Thymus (tissue), 11 donors: ENCODE results near the gene UGCG. TPM values are rescaled to one million over a fixed set of nuclear protein-coding genes. Genes with fewer than 3 reads are reported as not detected.
"Not testable (repeated sequence)": the region's sequence is repeated elsewhere in the genome, so short reads cannot be mapped to it uniquely, and the experiment has no call there.

Experiments
- DNase-seq, 9 donors: peaks; one replicate each; pipeline ENCODE4 v3.0.0-alpha.2; 2013; ENCODE audit warnings: low spot score in 9 of 9, low read depth in 6 of 9, missing footprints in 1 of 9
- H3K27ac ChIP-seq, 2 donors: one replicate each; pipeline ENCODE4 v1.5.1; 2013; ENCODE audit warnings: control low read depth in 1 of 2, low read depth in 1 of 2, low read length in 1 of 2, mild to moderate bottlenecking in 1 of 2, moderate library complexity in 1 of 2
- H3K27me3 ChIP-seq, 2 donors: one replicate each; pipeline ENCODE4 v1.5.1; 2013; ENCODE audit warnings: low read length in 1 of 2; ENCODE audit not compliant: control insufficient read depth in 2 of 2, insufficient read depth in 1 of 2
- H3K36me3 ChIP-seq, 2 donors: one replicate each; pipeline ENCODE4 v1.5.1; 2013; ENCODE audit warnings: low read length in 1 of 2, mild to moderate bottlenecking in 1 of 2, moderate library complexity in 1 of 2; ENCODE audit not compliant: control insufficient read depth in 2 of 2, insufficient read depth in 2 of 2
- H3K4me1 ChIP-seq, 2 donors: one replicate each; pipeline ENCODE4 v1.5.1; 2013; ENCODE audit warnings: low read length in 2 of 2; ENCODE audit not compliant: control insufficient read depth in 2 of 2, insufficient read depth in 2 of 2
- H3K4me3 ChIP-seq, 2 donors: one replicate each; pipeline ENCODE4 v1.5.1; 2013; ENCODE audit warnings: low read length in 2 of 2, control low read depth in 1 of 2, mild to moderate bottlenecking in 1 of 2
- H3K9me3 ChIP-seq, 2 donors: one replicate each; pipeline ENCODE4 v1.5.1; 2013; ENCODE audit warnings: low read length in 1 of 2, mild to moderate bottlenecking in 1 of 2; ENCODE audit not compliant: control insufficient read depth in 2 of 2, insufficient read depth in 1 of 2
- WGBS: extraction: QIAGEN DNeasy Blood & Tissue Kit; methylation state at CpG from one replicate; pipeline ENCODE4 v1.1.7; 2013; 5-methylcytosine and 5-hydroxymethylcytosine counted together
- polyA plus RNA-seq: library from polyadenylated mRNA; stranded (reverse); fragments of 200-250 nt; gene quantifications from one replicate; pipeline ENCODE4 v1.2.3, GENCODE V29; 2013
- total RNA-seq: library from RNA; stranded (reverse); fragments of 120-200 nt; gene quantifications from one replicate; pipeline ENCODE4 v1.2.4, GENCODE V29; 2013
- donor health status: healthy.

The UGCG gene
- total and polyA plus RNA-seq, 2 donors = 32.9 to 37.1 TPM

DNA sequence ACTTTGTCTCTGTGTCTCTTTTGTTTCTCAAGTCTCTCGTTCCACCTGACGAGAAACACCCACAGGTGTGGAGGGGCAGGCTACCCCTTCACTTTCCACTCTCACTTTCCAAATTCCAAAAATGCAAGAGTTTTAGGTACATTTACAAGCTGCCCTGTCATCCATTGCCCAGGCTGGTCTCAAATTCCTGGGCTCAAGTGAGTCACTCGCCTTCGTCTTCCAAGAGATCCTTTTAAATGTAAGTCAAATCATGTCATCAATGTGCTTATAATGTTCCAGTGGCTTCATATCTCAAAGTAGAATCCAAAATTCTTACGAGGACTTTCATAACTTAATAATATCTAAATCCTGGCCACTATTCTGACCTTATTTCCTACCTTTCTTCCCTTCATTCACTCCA lies 20.4 kb upstream of the UGCG start:
- H3K27ac ChIP-seq = no peak overlapping the region
- WGBS = 96% methylated on average over 5 of the region's 5 CpGs
- no peaks in the 10 kb centered on the region for H3K36me3 ChIP-seq

DNA sequence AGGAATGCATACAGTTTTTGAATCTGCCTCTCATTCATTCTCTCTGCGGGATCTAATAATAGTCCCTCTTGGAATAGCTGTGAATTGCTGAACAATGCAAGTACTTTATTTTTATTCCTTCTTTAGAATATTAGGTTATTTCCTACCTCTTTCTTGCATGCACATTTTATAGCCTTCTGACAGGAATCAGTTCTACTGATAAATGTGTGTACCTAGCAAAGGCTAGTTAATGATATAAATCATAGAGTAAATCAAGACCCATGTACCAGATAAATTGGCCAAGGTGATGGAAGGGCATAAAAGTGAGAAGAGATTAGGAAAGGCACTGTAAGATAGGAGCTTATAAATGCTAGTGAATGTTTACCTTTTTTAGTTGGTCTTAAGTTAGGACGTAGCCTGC lies 19.2 kb upstream of the UGCG start:
- H3K36me3 ChIP-seq = no peaks in the 10 kb centered on the region
- H3K9me3 ChIP-seq = no peaks in the 10 kb centered on the region
- no peak overlapping the region for H3K4me3 ChIP-seq
- 96% methylated on average over 2 of the region's 2 CpGs for WGBS
- H3K27ac ChIP-seq = no peak overlapping the region
- no peaks in the 10 kb centered on the region for H3K4me1 ChIP-seq
- DNase-seq = no peak
- H3K27me3 ChIP-seq = no peaks in the 10 kb centered on the region

More for the DNA sequence above, 20.4 kb upstream of the UGCG start:
- H3K9me3 ChIP-seq = no peaks in the 10 kb centered on the region
- H3K4me3 ChIP-seq = no peak overlapping the region
- H3K27me3 ChIP-seq = no peaks in the 10 kb centered on the region
- no peaks in the 10 kb centered on the region for H3K4me1 ChIP-seq
- DNase-seq = no peak

DNA sequence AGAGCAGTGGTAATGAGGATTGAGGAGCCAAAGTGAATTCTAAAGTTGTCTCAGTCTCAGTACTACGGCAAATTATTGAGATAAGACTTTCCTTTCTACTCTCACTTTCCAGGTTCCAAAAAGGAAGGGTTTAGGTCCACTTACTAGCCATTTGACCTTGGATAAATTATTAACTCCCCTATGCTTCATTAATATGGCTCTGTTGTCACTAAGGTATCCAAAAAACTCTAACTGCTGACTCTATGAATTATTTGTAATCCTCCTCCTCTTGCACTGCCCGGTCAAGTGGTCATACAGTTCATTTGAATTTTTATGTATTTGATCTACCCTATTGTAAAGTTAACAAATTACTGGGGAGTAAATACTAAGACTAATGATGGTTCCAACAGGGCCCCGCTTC lies 17.7 kb upstream of the UGCG start:
- Histone ChIP-seq H3K36me3 (no peaks in the 10 kb centered on the region), H3K4me3 (no peak overlapping the region), H3K27ac (no peak overlapping the region), H3K9me3 (no peaks in the 10 kb centered on the region), H3K27me3 (no peaks in the 10 kb centered on the region), H3K4me1 (no peaks in the 10 kb centered on the region)
- WGBS = 99% methylated on average over 3 of the region's 3 CpGs
- no peak for DNase-seq

DNA sequence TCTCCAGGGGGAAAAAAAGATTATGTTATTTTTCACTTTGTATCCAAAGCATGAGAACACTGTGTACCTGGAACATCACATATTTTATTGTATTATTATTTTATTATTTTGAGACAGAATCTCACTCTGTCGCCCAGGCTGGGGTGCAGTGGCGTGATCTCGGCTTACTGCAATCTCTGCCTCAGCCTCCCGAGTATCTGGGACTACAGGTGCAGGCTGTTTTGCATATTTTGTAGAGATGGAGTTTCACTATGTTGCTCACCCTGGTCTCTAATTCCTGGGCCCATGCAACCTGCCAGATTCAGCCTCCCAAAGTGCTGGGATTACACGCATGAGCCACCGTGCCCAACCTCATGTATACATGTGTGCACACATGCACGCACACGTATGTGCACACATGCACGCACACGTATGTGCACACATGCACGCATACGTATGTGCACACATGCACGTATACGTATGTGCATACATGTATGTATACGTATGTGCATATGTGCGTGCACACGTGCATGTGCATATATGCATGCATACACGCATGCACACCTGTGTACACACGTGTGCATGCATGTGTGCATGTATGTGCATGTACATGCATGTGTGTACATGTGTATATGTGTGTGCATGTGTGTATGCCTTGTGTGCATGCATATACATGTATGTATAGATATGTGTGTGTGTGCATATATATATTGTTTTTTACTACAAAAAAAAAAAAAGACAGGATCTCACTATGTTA lies 9.5 kb upstream of the UGCG start:
- Histone ChIP-seq H3K9me3 (no peaks in the 10 kb centered on the region), H3K36me3 (no peaks in the 10 kb centered on the region), H3K4me3 (no peak overlapping the region), H3K27ac (no peak overlapping the region), H3K4me1 (no peaks in the 10 kb centered on the region), H3K27me3 (no peaks in the 10 kb centered on the region)
- no peak for DNase-seq
- WGBS = 97% methylated on average over 19 of the region's 19 CpGs

DNA sequence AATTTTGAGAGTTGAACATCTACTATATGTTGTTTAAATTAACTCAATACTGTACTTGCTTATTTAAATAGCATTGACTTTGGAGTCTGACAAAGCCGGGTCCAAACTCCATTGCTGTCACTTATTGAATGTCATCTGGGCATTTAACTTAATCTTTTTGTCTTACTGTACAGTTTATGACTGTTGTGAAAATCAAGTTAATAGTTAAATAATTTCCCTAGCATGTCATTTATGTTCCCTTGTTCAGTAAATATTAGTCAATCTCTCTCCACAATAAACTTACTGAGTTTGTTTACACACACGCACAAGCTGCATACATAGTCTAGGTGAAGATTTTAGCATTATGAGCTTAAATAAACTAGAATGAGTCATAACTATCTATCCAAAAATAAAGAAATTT lies 6.3 kb upstream of the UGCG start:
- no peak overlapping the region for H3K27ac ChIP-seq
- H3K4me1 ChIP-seq = no peaks in the 10 kb centered on the region
- DNase-seq = no peak
- H3K36me3 ChIP-seq = no peaks in the 10 kb centered on the region
- WGBS = 97% methylated on average over 2 of the region's 2 CpGs
- H3K27me3 ChIP-seq = no peaks in the 10 kb centered on the region
- no peak overlapping the region for H3K4me3 ChIP-seq
- H3K9me3 ChIP-seq = no peaks in the 10 kb centered on the region

DNA sequence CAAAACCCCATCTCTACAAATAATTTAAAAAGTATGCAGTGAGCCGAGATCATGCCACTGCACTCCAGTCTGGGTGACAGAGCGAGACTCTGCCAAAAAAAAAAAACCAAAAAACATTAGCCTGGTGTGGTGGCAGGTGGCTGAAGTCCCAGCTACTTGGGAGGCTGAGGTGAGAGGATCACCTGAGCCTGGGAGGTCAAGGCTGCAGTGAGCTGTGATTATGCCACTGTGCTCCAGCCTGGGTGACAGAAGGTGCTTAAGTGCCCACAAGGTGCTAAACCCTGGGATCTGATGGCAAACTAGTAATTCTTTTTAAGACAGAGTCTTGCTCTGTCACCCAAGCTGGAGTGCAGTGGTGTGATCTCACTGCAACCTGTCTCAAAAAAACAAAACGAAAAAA lies 5.7 kb upstream of the UGCG start:
- not testable (repeated sequence) for H3K9me3 ChIP-seq, H3K27me3 ChIP-seq, H3K4me3 ChIP-seq, H3K27ac ChIP-seq, H3K4me1 ChIP-seq, DNase-seq, H3K36me3 ChIP-seq
- WGBS = over 99% methylated on average over 3 of the region's 3 CpGs

DNA sequence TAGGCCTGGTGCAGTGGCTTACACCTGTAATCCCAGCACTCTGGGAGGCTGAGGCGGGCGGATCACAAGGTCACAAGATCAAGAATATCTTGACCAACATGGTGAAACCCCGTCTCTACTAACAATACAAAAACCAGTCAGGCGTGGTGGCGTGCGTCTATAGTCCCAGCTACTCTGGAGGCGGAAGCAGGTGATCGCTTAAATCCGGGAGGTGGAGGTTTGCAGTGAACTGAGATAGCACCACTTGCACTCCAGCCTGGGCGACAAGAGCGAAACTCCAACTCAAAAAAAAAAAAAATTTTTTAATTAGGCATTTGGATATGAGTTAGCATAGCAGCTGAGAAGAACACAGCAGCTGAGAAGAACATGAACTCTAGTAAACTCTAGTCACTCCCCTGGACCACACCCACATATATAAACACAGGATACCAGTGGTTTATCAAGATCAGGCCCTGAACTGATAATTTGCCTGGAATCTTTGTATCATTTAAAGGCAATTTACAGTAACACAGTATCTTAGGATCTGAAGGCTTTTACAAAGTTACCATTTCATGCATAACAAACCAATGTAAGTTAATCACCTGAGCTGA lies 4.6 kb upstream of the UGCG start:
- DNase-seq = peak in 1 of 9 donors; percentile 22
- peaks cover 0 to 2% of the 10 kb centered on the region in 2 donors for H3K27me3 ChIP-seq

DNA sequence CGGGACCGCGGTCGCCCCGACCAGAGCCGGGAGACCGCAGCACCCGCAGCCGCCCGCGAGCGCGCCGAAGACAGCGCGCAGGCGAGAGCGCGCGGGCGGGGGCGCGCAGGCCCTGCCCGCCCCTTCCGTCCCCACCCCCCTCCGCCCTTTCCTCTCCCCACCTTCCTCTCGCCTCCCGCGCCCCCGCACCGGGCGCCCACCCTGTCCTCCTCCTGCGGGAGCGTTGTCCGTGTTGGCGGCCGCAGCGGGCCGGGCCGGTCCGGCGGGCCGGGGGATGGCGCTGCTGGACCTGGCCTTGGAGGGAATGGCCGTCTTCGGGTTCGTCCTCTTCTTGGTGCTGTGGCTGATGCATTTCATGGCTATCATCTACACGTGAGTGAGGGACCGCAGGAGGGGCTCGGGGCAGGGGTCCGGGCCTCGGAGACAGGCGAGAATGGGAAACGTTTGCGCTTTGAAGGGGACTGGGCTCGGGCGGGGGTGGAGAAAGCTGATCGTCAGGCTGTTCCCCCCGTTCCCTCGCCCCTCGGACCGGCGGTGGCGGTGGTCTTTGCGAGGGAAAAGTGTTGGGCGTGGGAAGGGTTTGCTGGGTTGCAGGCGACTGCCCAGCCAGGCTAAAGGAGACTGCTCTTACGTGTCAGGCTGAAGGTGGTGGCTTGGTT lies 457 bp downstream of the UGCG start:
- Histone ChIP-seq H3K27ac (peak overlapping the region; percentile 74 to 96), H3K36me3 (no peaks in the 10 kb centered on the region), H3K27me3 (peaks cover 0 to 2% of the 10 kb centered on the region in 2 donors), H3K4me1 (peaks cover 0 to 5% of the 10 kb centered on the region in 2 donors), H3K9me3 (no peaks in the 10 kb centered on the region), H3K4me3 (peak overlapping the region; percentile 83 to 100)
- DNase-seq = peak in 8 of 9 donors; percentile 27 to 85 (median 68)
- under 1% methylated on average over 68 of the region's 68 CpGs for WGBS

More for the DNA sequence above, 4.6 kb upstream of the UGCG start:
- 94% methylated on average over 11 of the region's 11 CpGs for WGBS
- Histone ChIP-seq H3K4me3 (no peak overlapping the region), H3K36me3 (no peaks in the 10 kb centered on the region), H3K9me3 (no peaks in the 10 kb centered on the region), H3K27ac (no peak overlapping the region), H3K4me1 (peaks cover 0 to 5% of the 10 kb centered on the region in 2 donors)

DNA sequence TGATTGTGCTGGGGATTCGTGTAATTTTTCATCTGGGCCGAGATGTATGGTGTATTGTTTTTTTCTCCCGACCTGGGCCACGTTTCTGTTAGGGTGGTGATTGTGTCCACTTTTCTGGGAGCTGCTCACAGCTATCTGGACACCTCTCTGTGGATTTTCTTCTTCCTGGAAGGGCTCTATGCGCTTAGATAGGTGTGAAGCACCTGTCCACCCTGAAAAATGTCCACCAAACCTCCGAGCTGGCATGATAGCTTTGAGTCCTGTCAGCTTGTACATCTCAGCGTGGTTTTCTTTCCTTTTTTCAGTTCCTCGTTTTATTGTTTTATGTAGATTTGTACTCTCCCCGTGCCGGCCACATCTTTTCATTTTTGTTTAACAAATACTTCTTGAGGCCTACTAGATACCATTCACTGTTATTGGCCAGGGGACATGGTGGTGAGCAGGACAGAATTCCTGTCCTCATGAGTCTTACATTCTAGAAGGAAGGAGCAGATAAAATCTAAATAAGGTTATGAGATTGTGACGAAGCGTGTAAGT lies 1.1 kb downstream of the UGCG start:
- H3K4me3 ChIP-seq = peak overlapping the region; percentile 83 to 100
- DNase-seq = peak in 3 of 9 donors; percentile 20 to 46 (median 37)
- no peaks in the 10 kb centered on the region for H3K9me3 ChIP-seq
- 21% methylated on average over 12 of the region's 12 CpGs for WGBS
- no peaks in the 10 kb centered on the region for H3K36me3 ChIP-seq
- peaks cover under 1 to 5% of the 10 kb centered on the region in 2 donors for H3K4me1 ChIP-seq
- peak overlapping the region; percentile 74 to 96 for H3K27ac ChIP-seq
- H3K27me3 ChIP-seq = peaks cover 0 to 2% of the 10 kb centered on the region in 2 donors
